Tibial artery (tissue), 4 donors: Measurements from ENCODE around the gene SPNS2.

Source experiments
- DNase-seq, 2 donors: peaks; one replicate each; pipeline ENCODE4 v3.0.0-alpha.2; 2019
- H3K27ac ChIP-seq, 2 donors: fragments of 200-600 bp; sonication (generic) in 1 of 2; 1 replicate in 1 of 2; 2 replicates in 1 of 2; pipeline ENCODE4 v1.5.1; 2018 to 2019; ENCODE audit warnings: mild to moderate bottlenecking in 1 of 2
- H3K27me3 ChIP-seq, 2 donors: fragments of 200-600 bp; sonication (generic) in 1 of 2; one replicate each; pipeline versions ENCODE4 v1.5.1 to v1.6.0; 2016 to 2019
- H3K36me3 ChIP-seq, 3 donors: fragments of 200-600 bp; sonication (generic) in 2 of 3; one replicate each; pipeline ENCODE4 v1.5.1; 2016 to 2019; ENCODE audit warnings: mild to moderate bottlenecking in 2 of 3
- H3K4me1 ChIP-seq, 4 donors: fragments of 200-600 bp; sonication (generic) in 2 of 4; 1 replicate in 3 of 4; 2 replicates in 1 of 4; pipeline ENCODE4 v1.5.1; 2016 to 2019
- H3K4me3 ChIP-seq, 2 donors: fragments of 200-600 bp; sonication (generic) in 1 of 2; 1 replicate in 1 of 2; 2 replicates in 1 of 2; pipeline ENCODE4 v1.5.1; 2018 to 2019; ENCODE audit warnings: mild to moderate bottlenecking in 2 of 2
- H3K9me3 ChIP-seq, 3 donors: fragments of 200-600 bp; sonication (generic) in 1 of 3; one replicate each; pipeline ENCODE4 v1.5.1; 2016 to 2019
- CTCF ChIP-seq, 2 experiments: fragments of 200-600 bp in 1 of 2; fragments of 450-650 bp in 1 of 2; IDR thresholded peaks; one replicate each; pipeline ENCODE4 v1.5.1; 2017 to 2019; ENCODE audit warnings: antibody characterized with exemption in 2 of 2, mild to moderate bottlenecking in 1 of 2, moderate library complexity in 1 of 2
- intact Hi-C: fragments of 100-400 bp; cut with DNase I; formaldehyde crosslinking; loops from one replicate; pipeline ENCODE4 v1.15.0; 2023; ENCODE audit warnings: low total_unique reads

Gene SPNS2

GRCh38 chr17:4582691-4583090, 84.0 kb downstream of the SPNS2 start:
- peaks cover 0 to 61% of the 10 kb centered on the region in 2 donors for H3K27me3 ChIP-seq
- H3K4me1 ChIP-seq = peaks cover 0 to 16% (median 14%) of the 10 kb centered on the region in 4 donors

GRCh38 chr17:4583206-4583605, 84.5 kb downstream of the SPNS2 start:
- no peak for TF ChIP-seq CTCF (IDR thresholded peaks at IDR 0.05)
- no peaks in the 10 kb centered on the region for H3K9me3 ChIP-seq
- peaks cover 0 to 61% of the 10 kb centered on the region in 2 donors for H3K27me3 ChIP-seq
- peaks cover 0 to 16% (median 14%) of the 10 kb centered on the region in 4 donors for H3K4me1 ChIP-seq
- H3K27ac ChIP-seq = no peak overlapping the region
- no peak overlapping the region for H3K4me3 ChIP-seq
- intact Hi-C loops = no loop called here
- no peaks in the 10 kb centered on the region for H3K36me3 ChIP-seq
- no peak for DNase-seq

More at GRCh38 chr17:4582691-4583090, 84.0 kb downstream of the SPNS2 start:
- H3K36me3 ChIP-seq = no peaks in the 10 kb centered on the region
- no peak for DNase-seq
- no peaks in the 10 kb centered on the region for H3K9me3 ChIP-seq
- intact Hi-C loops = no loop called here
- no peak for TF ChIP-seq CTCF (IDR thresholded peaks at IDR 0.05)
- no peak overlapping the region for H3K4me3 ChIP-seq
- no peak overlapping the region for H3K27ac ChIP-seq

- peak overlapping the region; percentile 31 to 48 for H3K4me3 ChIP-seq
- intact Hi-C loops = no loop called here
- H3K36me3 ChIP-seq = no peaks in the 10 kb centered on the region
- H3K27ac ChIP-seq = no peak overlapping the region
- H3K4me1 ChIP-seq = peaks cover 0 to 16% (median 14%) of the 10 kb centered on the region in 4 donors
- no peak for TF ChIP-seq CTCF (IDR thresholded peaks at IDR 0.05)
- no peaks in the 10 kb centered on the region for H3K9me3 ChIP-seq
- H3K27me3 ChIP-seq = peaks cover 0 to 61% of the 10 kb centered on the region in 2 donors
- no peak for DNase-seq
Measured at GRCh38 chr17:4583782-4584100, 85.1 kb downstream of the SPNS2 start.

- peak within 1 kb of the TSS; percentile 31 to 48 for H3K4me3 ChIP-seq
- no peak within 1 kb of the TSS for H3K27ac ChIP-seq
- intact Hi-C loops = no loop called here
- DNase-seq = no peak
- peaks cover 0 to 66% of the 10 kb centered on the region in 2 donors for H3K27me3 ChIP-seq
- H3K36me3 ChIP-seq = no peaks in the 10 kb centered on the region
- TF ChIP-seq CTCF (IDR thresholded peaks at IDR 0.05) = no peak
- H3K4me1 ChIP-seq = peaks cover 0 to 16% (median 14%) of the 10 kb centered on the region in 4 donors
- no peaks in the 10 kb centered on the region for H3K9me3 ChIP-seq
Measured at GRCh38 chr17:4584101-4584916, 85.6 kb downstream of the SPNS2 start, which contains the start of gene SMTNL2. Gene SMTNL2, plus strand, starts transcription at chr17:4584529. Its CDS starts 77 bp downstream, at chr17:4584606.

GRCh38 chr17:4584917-4585637, 86.4 kb downstream of the SPNS2 start:
- H3K4me1 ChIP-seq = peaks cover 0 to 16% (median 14%) of the 10 kb centered on the region in 4 donors
- H3K27me3 ChIP-seq = peaks cover 0 to 62% of the 10 kb centered on the region in 2 donors
- no peaks in the 10 kb centered on the region for H3K36me3 ChIP-seq
- DNase-seq = no peak
- H3K27ac ChIP-seq = no peak overlapping the region
- no peaks in the 10 kb centered on the region for H3K9me3 ChIP-seq
- intact Hi-C loops = no loop called here
- H3K4me3 ChIP-seq = peak overlapping the region; percentile 31 to 48
- TF ChIP-seq CTCF (IDR thresholded peaks at IDR 0.05) = no peak
